GM12878 (cell line): Measurements from ENCODE around the gene SPRR2E. TPM values are rescaled to one million over a fixed set of nuclear protein-coding genes. Genes with fewer than 3 reads are reported as not detected.

Source experiments
- BACH1 ChIP-seq: fragments of 450-650 bp; IDR thresholded peaks from 2 replicates; pipeline ENCODE4 v1.6.1; 2017; ENCODE audit warnings: mild to moderate bottlenecking, borderline replicate concordance
- BCLAF1 ChIP-seq: fragments of 450-650 bp; IDR thresholded peaks from 2 replicates; pipeline ENCODE4 v1.6.1; 2017; ENCODE audit warnings: antibody characterized with exemption, mild to moderate bottlenecking, moderate library complexity
- BHLHE40 ChIP-seq, 2 experiments: fragments of 450-650 bp in 1 of 2; IDR thresholded peaks; 2 replicates each; pipeline ENCODE4 v1.6.1; 2011 to 2017; ENCODE audit warnings: low read depth in 2 of 2, borderline replicate concordance in 1 of 2, improper control_type of control experiment in 1 of 2, low read length in 1 of 2, mild to moderate bottlenecking in 1 of 2
- CEBPB ChIP-seq, 2 experiments: fragments of 150-350 bp in 1 of 2; IDR thresholded peaks; 2 replicates each; pipeline ENCODE4 v1.6.1; 2012 to 2014; ENCODE audit warnings: low read depth in 2 of 2, low read length in 2 of 2, borderline replicate concordance in 1 of 2, inconsistent platforms in 1 of 2
- CREM ChIP-seq: IDR thresholded peaks from 2 replicates; pipeline ENCODE4 v1.6.1; 2014; ENCODE audit warnings: antibody characterized with exemption, low read depth
- ETV6 ChIP-seq, 2 experiments: fragments of 450-650 bp in 1 of 2; IDR thresholded peaks in 1 of 2; conservative IDR thresholded peaks in 1 of 2; 2 replicates each; pipeline ENCODE4 v1.6.1; 2014; ENCODE audit warnings: antibody characterized with exemption in 1 of 2, borderline replicate concordance in 1 of 2, low read depth in 1 of 2, mild to moderate bottlenecking in 1 of 2, moderate library complexity in 1 of 2
- GATAD2B ChIP-seq: fragments of 450-650 bp; conservative IDR thresholded peaks from 2 replicates; pipeline ENCODE4 v1.6.1; 2017; ENCODE audit warnings: low read depth, mild to moderate bottlenecking, moderate library complexity
- IKZF1 ChIP-seq: fragments of 450-650 bp; conservative IDR thresholded peaks from 2 replicates; pipeline ENCODE4 v1.6.1; 2017; ENCODE audit warnings: antibody characterized with exemption, mild to moderate bottlenecking
- IKZF2 ChIP-seq, 2 experiments: fragments of 450-650 bp; IDR thresholded peaks; 2 replicates each; pipeline ENCODE4 v1.6.1; 2017; ENCODE audit warnings: mild to moderate bottlenecking in 2 of 2, moderate library complexity in 2 of 2
- KLF5 ChIP-seq: fragments of 450-650 bp; IDR thresholded peaks from 2 replicates; pipeline ENCODE4 v1.6.1; 2014; ENCODE audit warnings: mild to moderate bottlenecking; ENCODE audit not compliant: partially characterized antibody
- MLLT1 ChIP-seq: fragments of 450-650 bp; IDR thresholded peaks from 2 replicates; pipeline ENCODE4 v1.6.1; 2016; ENCODE audit warnings: mild to moderate bottlenecking
- RELA ChIP-seq: fragments of 450-650 bp; IDR thresholded peaks from 2 replicates; pipeline ENCODE4 v1.8.0; 2014; ENCODE audit warnings: borderline replicate concordance; ENCODE audit not compliant: partially characterized antibody
- RUNX3 ChIP-seq: IDR thresholded peaks from 2 replicates; pipeline ENCODE4 v1.6.1; 2012; ENCODE audit warnings: low read length, inconsistent platforms
- SRF ChIP-seq, 2 experiments: IDR thresholded peaks; 2 replicates each; pipeline ENCODE4 v1.6.1; 2011; ENCODE audit warnings: low read depth in 2 of 2, low read length in 2 of 2, mild to moderate bottlenecking in 1 of 2, moderate library complexity in 1 of 2
- WRNIP1 ChIP-seq: IDR thresholded peaks from 2 replicates; pipeline ENCODE4 v1.6.1; 2011; ENCODE audit warnings: low read depth, low read length, improper control_type of control experiment, borderline replicate concordance
- YBX1 ChIP-seq: fragments of 450-650 bp; IDR thresholded peaks from 2 replicates; pipeline ENCODE4 v1.6.1; 2016; ENCODE audit warnings: antibody characterized with exemption
- polyA plus RNA-seq, 11 experiments: library from polyadenylated mRNA; depleted of rRNA in 4 of 11; unstranded in 6 of 11; stranded (reverse) in 5 of 11; fragments of >200 nt; fragmentation: Nextera tagmentation in 4 of 11; fragmentation: Illumina TruSeq in 1 of 11; extraction: Ambion mirVana in 4 of 11; extraction: Trizol in 1 of 11; gene quantifications; 1 replicate in 1 of 11; 2 replicates in 10 of 11; pipeline versions ENCODE4 v1.2.1 to v1.2.3, GENCODE V29; 2011 to 2016; ENCODE audit warnings: inconsistent platforms in 2 of 11, missing spikeins in 2 of 11, low read depth in 1 of 11
- total RNA-seq, 4 experiments: library from RNA; depleted of rRNA in 3 of 4; stranded (reverse); fragments of >200 nt in 3 of 4; fragmentation: Illumina TruSeq in 1 of 4; extraction: Trizol in 1 of 4; gene quantifications; 2 replicates each; pipeline versions ENCODE4 v1.2.1 to v1.2.3, GENCODE V29; 2013 to 2021
- TF ChIP-seq, protein P1 (sequence below): IDR thresholded peaks from 2 replicates; pipeline ENCODE4 v1.6.1; 2012; ENCODE audit warnings: low read length, inconsistent platforms
- TF ChIP-seq, protein P2 (sequence below): IDR thresholded peaks from 2 replicates; pipeline ENCODE4 v1.6.1; 2012; ENCODE audit warnings: low read depth, low read length, improper control_type of control experiment
- TF ChIP-seq, protein P3 (sequence below): fragments of 450-650 bp; conservative IDR thresholded peaks from 2 replicates; pipeline ENCODE4 v1.6.1; 2017; ENCODE audit warnings: mild to moderate bottlenecking, moderate library complexity

SPRR2E gene
- total and polyA plus RNA-seq, 10 of the 15 experiments (the other 5 are each of a cell fraction or from before 2014, with no cell fraction given), result not detected

GRCh38 chr1:153122831-153123421, 28.6 kb upstream of the SPRR2E start (continued):
- TF ChIP-seq BCLAF1 (no peak), CREM (no peak), GATAD2B (peak; percentile 97), RELA (no peak), BHLHE40 (IDR thresholded peaks at IDR 0.05; ENCODE audit: borderline replicate concordance in 1 of 2, low read depth in 2 of 2, low read length in 1 of 2) (peak in 1 of 2 experiments; percentile 29; a peak in 1 of 4 replicates), CEBPB (IDR thresholded peaks at IDR 0.05; ENCODE audit: borderline replicate concordance in 1 of 2, low read depth in 2 of 2, low read length in 2 of 2) (no peak), IKZF1 (peak; percentile 69), WRNIP1 (no peak), BACH1 (no peak), SRF (IDR thresholded peaks at IDR 0.05; ENCODE audit: low read depth in 2 of 2, low read length in 2 of 2) (no peak), MLLT1 (peak; percentile 91), KLF5 (no peak), ETV6 (conservative IDR thresholded peaks at IDR 0.05 in 1 of 2, IDR thresholded peaks at IDR 0.05 in 1 of 2; ENCODE audit: borderline replicate concordance in 1 of 2, low read depth in 1 of 2) (peak in 1 of 2 experiments; percentile 31; a peak in 1 of 4 replicates), IKZF2 (IDR thresholded peaks at IDR 0.05) (peak; percentile 37 to 62; a peak in 3 of 4 replicates), RUNX3 (peak; percentile 18; the same call in 1 of the 2 replicates), YBX1 (0 out of 2 replicates have a peak, but pooled peaks have one; percentile 57)
- TF ChIP-seq, protein P1, sequence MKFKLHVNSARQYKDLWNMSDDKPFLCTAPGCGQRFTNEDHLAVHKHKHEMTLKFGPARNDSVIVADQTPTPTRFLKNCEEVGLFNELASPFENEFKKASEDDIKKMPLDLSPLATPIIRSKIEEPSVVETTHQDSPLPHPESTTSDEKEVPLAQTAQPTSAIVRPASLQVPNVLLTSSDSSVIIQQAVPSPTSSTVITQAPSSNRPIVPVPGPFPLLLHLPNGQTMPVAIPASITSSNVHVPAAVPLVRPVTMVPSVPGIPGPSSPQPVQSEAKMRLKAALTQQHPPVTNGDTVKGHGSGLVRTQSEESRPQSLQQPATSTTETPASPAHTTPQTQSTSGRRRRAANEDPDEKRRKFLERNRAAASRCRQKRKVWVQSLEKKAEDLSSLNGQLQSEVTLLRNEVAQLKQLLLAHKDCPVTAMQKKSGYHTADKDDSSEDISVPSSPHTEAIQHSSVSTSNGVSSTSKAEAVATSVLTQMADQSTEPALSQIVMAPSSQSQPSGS, result peak; percentile 61
- TF ChIP-seq, protein P2, sequence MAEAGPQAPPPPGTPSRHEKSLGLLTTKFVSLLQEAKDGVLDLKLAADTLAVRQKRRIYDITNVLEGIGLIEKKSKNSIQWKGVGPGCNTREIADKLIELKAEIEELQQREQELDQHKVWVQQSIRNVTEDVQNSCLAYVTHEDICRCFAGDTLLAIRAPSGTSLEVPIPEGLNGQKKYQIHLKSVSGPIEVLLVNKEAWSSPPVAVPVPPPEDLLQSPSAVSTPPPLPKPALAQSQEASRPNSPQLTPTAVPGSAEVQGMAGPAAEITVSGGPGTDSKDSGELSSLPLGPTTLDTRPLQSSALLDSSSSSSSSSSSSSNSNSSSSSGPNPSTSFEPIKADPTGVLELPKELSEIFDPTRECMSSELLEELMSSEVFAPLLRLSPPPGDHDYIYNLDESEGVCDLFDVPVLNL, result no peak
- TF ChIP-seq, protein P3, sequence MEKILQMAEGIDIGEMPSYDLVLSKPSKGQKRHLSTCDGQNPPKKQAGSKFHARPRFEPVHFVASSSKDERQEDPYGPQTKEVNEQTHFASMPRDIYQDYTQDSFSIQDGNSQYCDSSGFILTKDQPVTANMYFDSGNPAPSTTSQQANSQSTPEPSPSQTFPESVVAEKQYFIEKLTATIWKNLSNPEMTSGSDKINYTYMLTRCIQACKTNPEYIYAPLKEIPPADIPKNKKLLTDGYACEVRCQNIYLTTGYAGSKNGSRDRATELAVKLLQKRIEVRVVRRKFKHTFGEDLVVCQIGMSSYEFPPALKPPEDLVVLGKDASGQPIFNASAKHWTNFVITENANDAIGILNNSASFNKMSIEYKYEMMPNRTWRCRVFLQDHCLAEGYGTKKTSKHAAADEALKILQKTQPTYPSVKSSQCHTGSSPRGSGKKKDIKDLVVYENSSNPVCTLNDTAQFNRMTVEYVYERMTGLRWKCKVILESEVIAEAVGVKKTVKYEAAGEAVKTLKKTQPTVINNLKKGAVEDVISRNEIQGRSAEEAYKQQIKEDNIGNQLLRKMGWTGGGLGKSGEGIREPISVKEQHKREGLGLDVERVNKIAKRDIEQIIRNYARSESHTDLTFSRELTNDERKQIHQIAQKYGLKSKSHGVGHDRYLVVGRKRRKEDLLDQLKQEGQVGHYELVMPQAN, result no peak
